GM10266 (cell line): Measurements from ENCODE around the gene SBNO1.

Experiments
- DNase-seq: peaks from one replicate; pipeline ENCODE4 v3.0.0; 2012; ENCODE audit errors: extremely low spot score
- TF ChIP-seq, protein P1 (sequence below): IDR thresholded peaks from 2 replicates; pipeline ENCODE4 v1.5.1; 2012; ENCODE audit warnings: mild to moderate bottlenecking, low read depth; ENCODE audit not compliant: control insufficient read depth, insufficient read depth; ENCODE audit errors: missing control alignments

Gene SBNO1

GRCh38 chr12:123267991-123268843, 96.4 kb downstream of the SBNO1 start:
- TF ChIP-seq, protein P1, sequence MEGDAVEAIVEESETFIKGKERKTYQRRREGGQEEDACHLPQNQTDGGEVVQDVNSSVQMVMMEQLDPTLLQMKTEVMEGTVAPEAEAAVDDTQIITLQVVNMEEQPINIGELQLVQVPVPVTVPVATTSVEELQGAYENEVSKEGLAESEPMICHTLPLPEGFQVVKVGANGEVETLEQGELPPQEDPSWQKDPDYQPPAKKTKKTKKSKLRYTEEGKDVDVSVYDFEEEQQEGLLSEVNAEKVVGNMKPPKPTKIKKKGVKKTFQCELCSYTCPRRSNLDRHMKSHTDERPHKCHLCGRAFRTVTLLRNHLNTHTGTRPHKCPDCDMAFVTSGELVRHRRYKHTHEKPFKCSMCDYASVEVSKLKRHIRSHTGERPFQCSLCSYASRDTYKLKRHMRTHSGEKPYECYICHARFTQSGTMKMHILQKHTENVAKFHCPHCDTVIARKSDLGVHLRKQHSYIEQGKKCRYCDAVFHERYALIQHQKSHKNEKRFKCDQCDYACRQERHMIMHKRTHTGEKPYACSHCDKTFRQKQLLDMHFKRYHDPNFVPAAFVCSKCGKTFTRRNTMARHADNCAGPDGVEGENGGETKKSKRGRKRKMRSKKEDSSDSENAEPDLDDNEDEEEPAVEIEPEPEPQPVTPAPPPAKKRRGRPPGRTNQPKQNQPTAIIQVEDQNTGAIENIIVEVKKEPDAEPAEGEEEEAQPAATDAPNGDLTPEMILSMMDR: no peak
- peak; percentile 35 for DNase-seq

DNA sequence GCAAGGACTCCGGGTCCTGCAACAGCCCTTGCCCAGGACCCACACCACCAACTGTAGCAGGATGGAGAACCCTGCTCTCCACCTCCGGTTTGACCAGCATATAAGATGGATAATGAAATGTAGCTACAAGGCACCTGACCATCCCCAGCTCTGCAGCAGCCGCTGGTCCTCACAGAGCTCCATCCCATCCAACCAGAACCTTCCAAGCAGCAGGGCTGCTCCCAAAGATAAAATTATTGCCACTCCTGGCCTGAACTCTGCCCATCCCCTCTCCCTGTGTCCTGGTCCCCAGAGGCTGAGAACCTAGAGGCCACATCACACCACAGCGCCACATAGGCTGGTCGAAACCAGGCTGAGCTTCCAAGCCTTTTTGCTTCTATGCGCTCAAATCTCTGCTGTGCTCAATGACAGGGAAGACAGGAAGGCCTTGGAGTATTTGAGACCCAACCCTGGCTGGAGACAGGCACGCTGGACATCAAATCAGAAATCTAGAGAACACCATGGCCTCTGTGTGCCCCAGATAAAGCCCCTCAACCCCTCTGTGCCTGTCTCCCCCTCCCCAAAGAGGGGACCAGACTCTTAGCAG, 97.2 kb downstream of the SBNO1 start:
- TF ChIP-seq, protein P1: no peak
- DNase-seq: no peak

DNA sequence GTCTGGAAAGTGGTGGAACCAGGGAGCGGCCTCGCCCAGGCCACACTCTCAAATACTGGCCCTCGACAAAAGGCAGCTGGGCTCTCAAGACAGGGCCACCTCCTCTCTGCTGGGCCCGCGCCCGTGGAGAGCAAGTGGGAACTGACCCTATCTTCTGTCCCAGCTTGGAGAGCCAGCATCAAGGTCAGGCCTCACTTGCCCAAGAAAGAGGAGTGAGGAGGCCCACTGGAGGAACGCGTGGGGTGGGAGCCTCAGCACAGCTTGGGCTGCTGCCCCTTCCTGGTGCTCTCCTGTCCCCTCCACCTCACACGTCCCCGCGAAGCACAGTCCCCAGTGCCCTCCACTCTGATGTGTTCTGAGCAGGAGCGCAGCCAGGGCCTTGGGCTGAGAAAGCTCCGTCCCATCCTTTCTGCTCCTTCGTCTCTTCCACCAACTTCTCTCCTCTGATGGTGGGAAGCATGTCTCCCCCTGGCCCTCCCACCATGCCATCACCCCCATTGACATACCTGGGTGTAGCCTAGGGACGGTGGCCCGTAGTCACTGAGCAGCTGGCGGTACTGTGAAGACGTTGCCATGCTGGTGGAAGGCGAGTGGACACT, 97.9 kb downstream of the SBNO1 start:
- DNase-seq: no peak
- TF ChIP-seq, protein P1: no peak

DNA sequence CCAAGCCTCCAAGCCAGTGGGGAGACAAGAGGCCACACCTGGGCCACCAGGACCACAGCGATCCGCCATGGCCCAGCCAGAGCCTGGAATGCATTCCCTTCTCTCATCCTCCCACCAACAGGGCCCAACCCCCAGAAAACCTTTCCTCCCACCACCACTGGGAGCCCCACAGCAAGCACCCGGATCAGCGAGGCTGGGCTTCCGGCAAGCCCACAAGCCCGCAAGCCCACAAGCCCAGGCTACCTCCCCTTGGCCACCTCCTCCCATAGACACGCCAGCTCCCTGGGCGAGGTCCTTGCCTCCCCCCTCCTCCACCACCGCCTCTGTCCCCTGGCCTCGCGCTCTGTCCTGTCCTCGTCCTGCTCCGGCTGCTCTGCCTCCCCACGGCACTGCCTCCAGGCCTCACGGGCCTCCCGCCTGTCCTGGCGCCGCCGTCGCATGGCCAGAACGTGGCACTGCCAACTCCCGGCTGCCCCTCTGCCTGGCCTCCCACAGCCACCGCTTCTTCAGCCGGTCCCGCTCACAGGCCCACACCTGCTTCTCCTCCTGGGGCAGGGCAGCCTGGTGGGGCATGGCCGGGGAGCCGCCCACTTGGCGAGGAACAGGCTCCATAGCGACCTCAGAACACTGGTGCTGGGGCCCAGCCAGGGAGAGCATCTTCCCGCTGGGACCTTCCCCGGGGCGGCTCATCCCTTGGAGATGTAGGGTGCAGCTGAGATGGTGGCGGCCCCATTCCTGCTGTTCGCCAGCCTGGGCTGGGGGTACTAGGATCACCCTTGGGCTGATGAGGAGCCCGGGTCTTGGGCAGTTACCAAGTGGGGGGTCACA, 98.6 kb downstream of the SBNO1 start:
- no peak for DNase-seq
- TF ChIP-seq, protein P1: no peak

- DNase-seq: peak; percentile 45
- TF ChIP-seq, protein P1: peak; percentile 36
Measured at GRCh38 chr12:123264642-123265041, 100.0 kb downstream of the SBNO1 start.

GRCh38 chr12:123263196-123263817, 101.3 kb downstream of the SBNO1 start:
- no peak for DNase-seq
- TF ChIP-seq, protein P1: no peak
